ENCODE results near the gene KANK4.
"Not testable (repeated sequence)": the region's sequence is repeated elsewhere in the genome, so short reads cannot be mapped to it uniquely, and the experiment has no call there.

The KANK4 gene

GRCh38 chr1:62224182-62224581, 95.1 kb downstream of the KANK4 start:
- no peak for DNase-seq (ENCODE audit: low read depth)

GRCh38 chr1:62222321-62222720, 96.9 kb downstream of the KANK4 start:
- DNase-seq (ENCODE audit: low read depth): no peak
- H3K4me3 ChIP-seq (ENCODE audit: low read depth, low read length): no peak overlapping the region

More at GRCh38 chr1:62224182-62224581, 95.1 kb downstream of the KANK4 start:
- no peak overlapping the region for H3K4me3 ChIP-seq (ENCODE audit: low read depth, low read length)

GRCh38 chr1:62221171-62221570, 98.1 kb downstream of the KANK4 start:
- no peak overlapping the region for H3K4me3 ChIP-seq (ENCODE audit: low read depth, low read length)
- no peak for DNase-seq (ENCODE audit: low read depth)

DNA sequence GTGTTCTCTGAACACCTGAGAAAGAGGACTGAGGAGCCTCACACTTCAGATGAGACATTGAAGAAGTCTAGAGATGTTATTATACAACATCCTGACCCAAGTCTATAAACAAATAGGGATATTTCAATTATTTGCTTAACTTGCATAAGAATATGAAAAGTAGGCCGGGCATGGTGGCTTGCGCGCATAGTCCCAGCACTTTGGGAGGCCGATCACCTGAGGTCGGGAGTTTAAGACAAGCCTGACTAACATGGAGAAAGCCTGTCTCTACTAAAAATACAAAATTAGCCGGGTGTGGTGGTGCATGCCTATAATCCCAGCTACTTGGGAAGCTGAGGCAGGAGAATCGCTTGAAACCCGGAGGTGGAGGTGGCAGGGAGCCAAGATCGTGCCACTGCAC, 98.8 kb downstream of the KANK4 start:
- H3K4me3 ChIP-seq (ENCODE audit: low read depth, low read length); DNase-seq (ENCODE audit: low read depth): not testable (repeated sequence)

DNA sequence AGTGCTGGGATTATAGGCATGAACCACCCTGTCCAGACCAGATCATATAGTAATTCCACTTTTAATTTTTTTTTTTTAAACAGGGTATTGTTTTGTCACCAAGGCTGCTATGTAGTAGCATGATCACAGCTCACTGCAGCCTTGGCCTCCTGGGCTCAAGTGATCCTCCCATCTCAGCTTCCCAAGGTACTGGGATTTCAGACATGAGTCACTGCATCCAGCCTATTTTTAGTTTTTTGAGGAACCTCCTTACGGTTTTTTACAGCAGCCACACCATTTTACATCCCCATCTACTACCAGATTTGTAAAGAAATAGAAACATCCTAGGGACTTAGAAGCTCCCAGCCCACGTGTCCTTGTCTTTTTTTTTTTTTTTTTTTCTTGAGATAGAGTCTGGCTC, 100.6 kb downstream of the KANK4 start:
- no peak overlapping the region for H3K4me3 ChIP-seq (ENCODE audit: low read depth, low read length)
- no peak for DNase-seq (ENCODE audit: low read depth)

- H3K4me3 ChIP-seq (ENCODE audit: low read depth, low read length): no peak overlapping the region
Observed at GRCh38 chr1:62213075-62213914, 105.9 kb downstream of the KANK4 start.

DNA sequence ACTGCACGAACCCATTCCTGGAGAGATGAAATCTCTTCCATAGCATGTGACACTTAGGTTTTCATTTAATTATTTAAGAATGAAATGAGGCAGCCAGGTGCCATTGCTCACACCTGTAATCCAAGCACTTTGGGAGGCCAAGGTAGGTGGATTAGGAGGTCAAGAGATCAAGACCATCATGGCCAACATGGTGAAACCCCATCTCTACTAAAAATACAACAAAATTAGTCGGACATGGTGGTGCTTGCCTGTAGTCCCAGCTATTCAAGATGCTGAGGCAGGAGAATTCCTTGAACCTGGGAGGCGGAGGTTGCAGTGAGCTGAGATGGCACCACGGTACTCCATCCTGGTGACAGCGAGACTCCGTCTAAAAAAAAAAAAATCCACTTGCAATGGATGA, 106.8 kb downstream of the KANK4 start:
- DNase-seq (ENCODE audit: low read depth): no peak

More at GRCh38 chr1:62213075-62213914, 105.9 kb downstream of the KANK4 start:
- DNase-seq (ENCODE audit: low read depth): no peak

DNA sequence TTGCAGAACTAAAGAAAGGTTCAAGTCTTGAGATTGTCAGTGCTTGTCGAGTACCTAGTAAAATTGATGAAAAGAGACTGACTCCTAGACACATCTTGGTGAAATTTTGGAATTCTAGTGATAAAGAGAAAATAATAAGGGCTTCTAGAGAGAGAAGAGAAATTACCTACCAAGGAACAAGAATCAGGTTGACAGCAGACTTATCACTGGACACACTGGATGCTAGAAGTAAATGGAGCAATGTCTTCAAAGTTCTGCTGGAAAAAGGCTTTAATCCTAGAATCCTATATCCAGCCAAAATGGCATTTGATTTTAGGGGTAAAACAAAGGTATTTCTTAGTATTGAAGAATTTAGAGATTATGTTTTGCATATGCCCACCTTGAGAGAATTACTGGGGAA, 108.3 kb downstream of the KANK4 start:
- H3K4me3 ChIP-seq (ENCODE audit: low read depth, low read length): no peak overlapping the region
- no peak for DNase-seq (ENCODE audit: low read depth)

More for the DNA sequence above, 106.8 kb downstream of the KANK4 start:
- no peak overlapping the region for H3K4me3 ChIP-seq (ENCODE audit: low read depth, low read length)

GRCh38 chr1:62209931-62210595, 109.2 kb downstream of the KANK4 start:
- no peak overlapping the region for H3K4me3 ChIP-seq (ENCODE audit: low read depth, low read length)
- DNase-seq (ENCODE audit: low read depth): peak; percentile 22

DNA sequence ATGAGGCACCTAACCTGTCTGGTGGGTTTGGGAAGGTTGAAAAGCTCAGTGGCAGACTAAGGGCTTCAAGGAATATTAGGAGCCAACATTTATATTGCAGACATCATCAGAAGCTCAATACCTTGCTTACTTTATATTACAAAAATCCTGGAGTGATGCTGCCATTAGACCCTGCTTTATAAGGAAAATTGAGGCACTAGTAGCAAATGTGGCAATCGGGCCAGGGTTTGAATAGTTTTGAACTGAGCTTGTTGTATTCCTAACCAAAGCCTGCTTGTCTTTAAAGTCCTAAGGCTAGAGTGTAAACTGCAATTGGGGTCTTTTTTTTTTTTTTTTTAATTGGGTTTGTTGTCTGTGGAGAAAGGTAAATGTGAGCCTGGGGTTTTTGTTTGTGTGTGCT, 110.3 kb downstream of the KANK4 start:
- no peak overlapping the region for H3K4me3 ChIP-seq (ENCODE audit: low read depth, low read length)
- no peak for DNase-seq (ENCODE audit: low read depth)

DNA sequence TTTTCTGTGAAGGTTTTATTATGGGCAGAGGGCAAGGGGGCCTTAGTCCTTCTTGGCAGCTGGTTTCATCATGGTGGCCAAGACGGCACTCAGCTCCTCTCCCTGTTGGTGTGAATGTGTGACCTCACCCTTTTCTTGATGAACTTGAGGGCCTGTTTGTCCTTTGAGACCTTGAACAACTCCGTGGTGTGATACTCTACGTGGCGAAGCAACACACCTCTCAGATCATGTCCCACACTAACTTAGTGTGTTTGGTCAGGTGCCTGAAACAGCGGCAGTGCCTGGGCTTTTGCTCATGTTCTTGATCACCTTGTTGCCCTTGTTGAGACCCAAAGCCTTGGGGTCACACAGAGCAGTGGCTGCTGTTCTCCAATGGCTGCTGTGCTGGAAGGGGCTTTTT, 111.1 kb downstream of the KANK4 start:
- H3K4me3 ChIP-seq (ENCODE audit: low read depth, low read length): no peak overlapping the region
- DNase-seq (ENCODE audit: low read depth): no peak

- no peak for DNase-seq (ENCODE audit: low read depth)
- no peak overlapping the region for H3K4me3 ChIP-seq (ENCODE audit: low read depth, low read length)
Observed at GRCh38 chr1:62207187-62207586, 112.0 kb downstream of the KANK4 start.

DNA sequence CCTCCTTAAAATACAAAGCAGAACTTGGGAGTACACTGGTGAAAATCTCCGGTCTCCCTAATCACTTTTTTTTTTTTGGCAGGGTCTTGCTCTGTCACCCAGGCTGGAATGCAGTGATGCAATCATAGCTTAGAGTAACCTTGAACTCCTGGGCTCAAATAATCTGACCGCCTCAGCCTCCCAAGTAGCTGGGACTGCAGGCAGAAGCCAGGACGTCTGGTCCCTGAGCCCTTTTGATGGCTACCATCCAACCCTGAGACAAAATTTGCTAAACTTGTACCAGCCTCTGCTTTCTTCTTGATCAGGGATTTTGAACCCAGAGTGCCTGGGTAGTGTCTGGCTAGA, 120.5 kb downstream of the KANK4 start:
- DNase-seq (ENCODE audit: low read depth): no peak
- no peak overlapping the region for H3K4me3 ChIP-seq (ENCODE audit: low read depth, low read length)

- no peak for DNase-seq (ENCODE audit: low read depth)
- H3K4me3 ChIP-seq (ENCODE audit: low read depth, low read length): no peak overlapping the region
Observed at GRCh38 chr1:62198069-62198780, 121.0 kb downstream of the KANK4 start.

GRCh38 chr1:62196086-62196690, 123.0 kb downstream of the KANK4 start:
- DNase-seq (ENCODE audit: low read depth): no peak
- no peak overlapping the region for H3K4me3 ChIP-seq (ENCODE audit: low read depth, low read length)

DNA sequence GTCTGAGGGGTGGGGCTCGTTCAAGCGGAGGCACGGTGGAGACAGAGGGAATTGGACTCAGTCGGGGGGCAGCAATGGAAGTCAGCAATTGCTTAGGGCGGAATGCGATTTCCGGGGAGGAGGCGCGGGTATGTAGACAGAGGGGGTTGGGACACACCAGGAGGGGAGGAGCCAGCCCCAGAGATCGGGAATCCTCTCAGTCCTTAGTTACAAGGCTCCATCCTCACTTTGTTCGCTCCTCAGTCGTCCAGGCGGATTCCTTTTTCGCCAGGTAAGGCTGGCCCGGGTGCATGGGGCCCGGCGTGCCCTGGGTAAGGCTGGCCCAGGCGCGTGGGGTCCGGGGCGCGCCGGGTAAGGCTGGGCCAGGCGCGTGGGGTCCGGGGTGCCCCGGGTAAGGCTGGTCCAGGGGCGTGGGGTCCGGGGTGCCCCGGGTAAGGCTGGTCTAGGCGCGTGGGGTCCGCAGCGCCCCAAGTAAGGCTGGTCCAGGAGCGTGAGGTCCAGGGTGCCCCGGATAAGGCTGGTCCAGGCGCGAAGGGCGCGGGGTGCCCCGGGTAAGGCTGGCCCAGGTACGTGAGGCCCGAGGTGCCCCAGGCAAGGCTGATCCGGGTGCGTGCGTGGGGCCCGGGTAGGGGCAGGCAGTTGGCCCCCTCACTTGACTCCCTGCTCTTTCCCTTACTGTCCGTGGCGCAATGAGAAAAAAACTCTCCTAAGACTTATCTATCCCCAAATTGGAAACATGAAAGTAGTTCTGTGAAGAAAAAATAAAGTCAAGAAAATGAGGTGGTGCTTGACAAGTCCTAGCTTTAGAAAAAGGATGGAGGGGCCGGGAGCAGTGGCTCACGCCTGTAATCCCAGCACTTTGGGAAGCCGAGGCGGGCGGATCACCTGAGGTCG, 124.3 kb downstream of the KANK4 start, which contains the start of gene L1TD1:
Gene L1TD1 (plus strand): TSS at position 199 of the 894 bp plus-strand sequence. CDS start 11,780 bp downstream, outside the sequence.
- DNase-seq (ENCODE audit: low read depth): no peak
- no peak within 1 kb of the TSS for H3K4me3 ChIP-seq (ENCODE audit: low read depth, low read length)

GRCh38 chr1:62188111-62188510, 131.1 kb downstream of the KANK4 start:
- no peak overlapping the region for H3K4me3 ChIP-seq (ENCODE audit: low read depth, low read length)

GRCh38 chr1:62187548-62187947, 131.7 kb downstream of the KANK4 start:
- H3K4me3 ChIP-seq (ENCODE audit: low read depth, low read length): no peak overlapping the region
- DNase-seq (ENCODE audit: low read depth): no peak

More at GRCh38 chr1:62188111-62188510, 131.1 kb downstream of the KANK4 start:
- DNase-seq (ENCODE audit: low read depth): no peak
